CD14-positive monocyte (primary cell): Measurements from ENCODE around the gene LAGE3. TPM values are rescaled to one million over a fixed set of nuclear protein-coding genes. Genes with fewer than 3 reads are reported as not detected.

Experiments used
- DNase-seq, 3 donors: peaks; one replicate each; pipeline ENCODE4 v3.0.0-alpha.2; 2011 to 2022
- H2AFZ ChIP-seq: 2 replicates; pipeline ENCODE4 v1.6.0; 2012; ENCODE audit warnings: mild to moderate bottlenecking, low read depth, low read length, inconsistent platforms; ENCODE audit not compliant: insufficient read depth, poor library complexity, severe bottlenecking
- H3K27ac ChIP-seq, 2 donors: 1 replicate in 1 of 2; 2 replicates in 1 of 2; pipeline ENCODE4 v1.5.1; 2012 to 2013; ENCODE audit warnings: low read length in 2 of 2, control low read depth in 1 of 2, inconsistent platforms in 1 of 2, low read depth in 1 of 2, mild to moderate bottlenecking in 1 of 2
- H3K27me3 ChIP-seq, 2 donors: one replicate each; pipeline versions ENCODE4 v1.6.0 to v1.6.1; 2011 to 2013; ENCODE audit warnings: low read length in 2 of 2; ENCODE audit not compliant: control insufficient read depth in 2 of 2, insufficient read depth in 2 of 2
- H3K36me3 ChIP-seq, 2 donors: replicated peaks in 1 of 2; 1 replicate in 1 of 2; 2 replicates in 1 of 2; pipeline versions ENCODE4 v1.5.1 to v1.6.1; 2012 to 2013; ENCODE audit warnings: low read length in 2 of 2, control low read depth in 1 of 2, inconsistent platforms in 1 of 2, mild to moderate bottlenecking in 1 of 2; ENCODE audit not compliant: insufficient read depth in 2 of 2, control insufficient read depth in 1 of 2
- H3K4me1 ChIP-seq, 2 donors: 1 replicate in 1 of 2; 2 replicates in 1 of 2; pipeline versions ENCODE4 v1.5.1 to v1.6.1; 2012 to 2013; ENCODE audit warnings: low read length in 2 of 2, control low read depth in 1 of 2, inconsistent platforms in 1 of 2, mild to moderate bottlenecking in 1 of 2, moderate library complexity in 1 of 2; ENCODE audit not compliant: insufficient read depth in 2 of 2, control insufficient read depth in 1 of 2
- H3K4me2 ChIP-seq: replicated peaks from 2 replicates; pipeline ENCODE3; 2012; ENCODE audit warnings: low read length, moderate library complexity, mild to moderate bottlenecking; ENCODE audit not compliant: poor library complexity, severe bottlenecking; ENCODE audit errors: extremely low read depth
- H3K4me3 ChIP-seq, 3 experiments: fragments of 200-600 bp in 1 of 3; sonication (generic) in 1 of 3; replicated peaks in 1 of 3; 1 replicate in 2 of 3; 2 replicates in 1 of 3; pipeline ENCODE4 v1.5.1; 2011 to 2013; ENCODE audit warnings: low read length in 3 of 3, mild to moderate bottlenecking in 3 of 3, control low read depth in 2 of 3, low read depth in 2 of 3, inconsistent platforms in 1 of 3, moderate library complexity in 1 of 3
- H3K79me2 ChIP-seq: 2 replicates; pipeline ENCODE4 v1.6.0; 2012; ENCODE audit warnings: mild to moderate bottlenecking, control low read depth, inconsistent platforms, low read length, moderate library complexity; ENCODE audit not compliant: insufficient read depth
- H3K9ac ChIP-seq: 2 replicates; pipeline ENCODE4 v1.6.0; 2017; ENCODE audit warnings: low read length, mild to moderate bottlenecking; ENCODE audit not compliant: insufficient read depth, poor library complexity, severe bottlenecking
- H3K9me3 ChIP-seq, 2 donors: replicated peaks in 1 of 2; 1 replicate in 1 of 2; 2 replicates in 1 of 2; pipeline versions ENCODE4 v1.5.1 to v1.6.1; 2012 to 2013; ENCODE audit warnings: low read length in 2 of 2, control low read depth in 1 of 2; ENCODE audit not compliant: control insufficient read depth in 1 of 2, insufficient read depth in 1 of 2
- H4K20me1 ChIP-seq: 2 replicates; pipeline ENCODE4 v1.6.0; 2012; ENCODE audit warnings: mild to moderate bottlenecking, low read length, control low read depth, moderate library complexity; ENCODE audit not compliant: insufficient read depth
- H3K27ac Mint-ChIP-seq, 7 donors: one replicate each; pipeline ENCODE4 v1.8.0; 2020; ENCODE audit warnings: mild to moderate bottlenecking in 7 of 7, mixed read lengths in 7 of 7, moderate library complexity in 6 of 7, inconsistent platforms in 2 of 7
- H3K27me3 Mint-ChIP-seq, 3 donors: one replicate each; pipeline ENCODE4 v1.8.0; 2021 to 2022; ENCODE audit warnings: low read depth in 3 of 3, mild to moderate bottlenecking in 3 of 3, mixed read lengths in 3 of 3, moderate library complexity in 3 of 3, inconsistent platforms in 1 of 3
- H3K36me3 Mint-ChIP-seq, 2 donors: one replicate each; pipeline ENCODE4 v1.8.0; 2020; ENCODE audit warnings: mixed read lengths in 2 of 2, inconsistent platforms in 1 of 2, mild to moderate bottlenecking in 1 of 2
- H3K4me1 Mint-ChIP-seq: one replicate; pipeline ENCODE4 v1.8.0; 2020; ENCODE audit warnings: mild to moderate bottlenecking, mixed read lengths
- H3K4me3 Mint-ChIP-seq, 2 donors: one replicate each; pipeline ENCODE4 v1.8.0; 2020; ENCODE audit warnings: mild to moderate bottlenecking in 2 of 2, mixed read lengths in 2 of 2, moderate library complexity in 1 of 2
- H3K9me3 Mint-ChIP-seq, 7 donors: one replicate each; pipeline ENCODE4 v1.8.0; 2020 to 2022; ENCODE audit warnings: mixed read lengths in 7 of 7, mild to moderate bottlenecking in 6 of 7, moderate library complexity in 6 of 7, inconsistent platforms in 2 of 7
- CTCF ChIP-seq: fragments of 200-600 bp; IDR thresholded peaks from one replicate; pipeline ENCODE4 v1.8.0; 2022; ENCODE audit warnings: antibody characterized with exemption, mild to moderate bottlenecking
- WGBS: methylation state at CpG from one replicate; pipeline ENCODE4 v1.1.5; 2013; ENCODE audit warnings: missing lambda C conversion rate; ENCODE audit not compliant: insufficient coverage; 5-methylcytosine and 5-hydroxymethylcytosine counted together
- intact Hi-C, 2 donors: fragments of 100-400 bp; cut with micrococcal nuclease; formaldehyde crosslinking; loops; one replicate each; pipeline versions ENCODE4 v1.15.0 to v1.15.1; 2023
- polyA plus RNA-seq, 3 donors: library from polyadenylated mRNA; depleted of rRNA in 1 of 3; unstranded in 2 of 3; stranded (reverse) in 1 of 3; fragments of 300-500 nt in 2 of 3; fragments of >200 nt in 1 of 3; fragmentation: Illumina TruSeq in 2 of 3; gene quantifications; 1 replicate in 2 of 3; 2 replicates in 1 of 3; pipeline ENCODE4 v1.2.3, GENCODE V29; 2012 to 2021

The LAGE3 gene
- polyA plus RNA-seq, 3 donors: 12.4 to 30.9 (median 18.6) TPM

GRCh38 chrX:154443992-154444754 is 34.9 kb downstream of the LAGE3 start, which contains the start of gene FAM50A:
FAM50A (plus strand) TSS chrX:154444141; CDS start chrX:154444236, 95 bp downstream.
- Mint-ChIP-seq H3K4me1 (peaks cover 10% of the 10 kb centered on the region), H3K36me3 (peaks cover 53 to 68% of the 10 kb centered on the region in 2 donors), H3K27me3 (peaks cover 0 to 13% (median 0%) of the 10 kb centered on the region in 3 donors), H3K4me3 (peak within 1 kb of the TSS; percentile 68 to 84), H3K27ac (peak within 1 kb of the TSS; percentile 81 to 90 (median 88)), H3K9me3 (peaks cover 0 to 6% (median 0%) of the 10 kb centered on the region in 7 donors)
- peak within 1 kb of the TSS; percentile 80 for H3K4me2 ChIP-seq
- H3K27me3 ChIP-seq: no peaks in the 10 kb centered on the region
- 2% methylated on average over 82 of the region's 94 CpGs for WGBS
- H3K9ac ChIP-seq: peak within 1 kb of the TSS; percentile 69
- intact Hi-C loops: loop anchor here in 1 of 2 donors (5.0 kb wide), 1 partner anchor 33 kb away; the partner anchor contains the start of gene LAGE3
- peaks cover 44 to 49% of the 10 kb centered on the region in 2 donors for H3K36me3 ChIP-seq
- H3K9me3 ChIP-seq: no peaks in the 10 kb centered on the region
- H3K4me3 ChIP-seq: peak within 1 kb of the TSS; percentile 39 to 71 (median 46)
- peaks cover 15 to 20% of the 10 kb centered on the region in 2 donors for H3K4me1 ChIP-seq
- peak; percentile 69 to 79 (median 72) for DNase-seq
- TF ChIP-seq CTCF: no peak
- peak within 1 kb of the TSS; percentile 25 to 75 for H3K27ac ChIP-seq
- peaks cover 20% of the 10 kb centered on the region for H4K20me1 ChIP-seq
- peaks cover 25% of the 10 kb centered on the region for H3K79me2 ChIP-seq
- peak within 1 kb of the TSS; percentile 59 for H2AFZ ChIP-seq

- peak overlapping the region; percentile 81 to 90 (median 85) for H3K27ac Mint-ChIP-seq
- no peak for DNase-seq
- peak overlapping the region; percentile 80 for H3K4me2 ChIP-seq
- H3K27me3 Mint-ChIP-seq: peaks cover 0 to 13% (median 0%) of the 10 kb centered on the region in 3 donors
- peaks cover 43 to 44% of the 10 kb centered on the region in 2 donors for H3K36me3 ChIP-seq
- H3K4me1 ChIP-seq: peaks cover 16 to 23% of the 10 kb centered on the region in 2 donors
- intact Hi-C loops: loop anchor here in 1 of 2 donors (5.0 kb wide), 1 partner anchor 34 kb away; the partner anchor contains the start of gene LAGE3
- WGBS: 0% methylated on average over 4 of the region's 10 CpGs
- TF ChIP-seq CTCF: no peak
- peaks cover 0 to under 1% of the 10 kb centered on the region in 2 donors for H3K9me3 ChIP-seq
- H3K27ac ChIP-seq: peak overlapping the region; percentile 23 to 70
- H3K9ac ChIP-seq: peak overlapping the region; percentile 50
- peak overlapping the region in 2 of 3 experiments; percentile 21 to 63 for H3K4me3 ChIP-seq
- peak overlapping the region; percentile 37 to 67 for H3K4me3 Mint-ChIP-seq
- H3K4me1 Mint-ChIP-seq: peaks cover 13% of the 10 kb centered on the region
- peaks cover 31% of the 10 kb centered on the region for H3K79me2 ChIP-seq
- H3K27me3 ChIP-seq: no peaks in the 10 kb centered on the region
- peaks cover 0 to 6% (median 0%) of the 10 kb centered on the region in 7 donors for H3K9me3 Mint-ChIP-seq
- H4K20me1 ChIP-seq: peaks cover 24% of the 10 kb centered on the region
- H3K36me3 Mint-ChIP-seq: peaks cover 49 to 70% of the 10 kb centered on the region in 2 donors
- peak overlapping the region; percentile 59 for H2AFZ ChIP-seq
These were observed 35.6 kb downstream of the LAGE3 start for GRCh38 chrX:154443479-154443910.
